Lung (tissue), 12 donors: ENCODE data around the gene TBC1D5. TPM values are rescaled to one million over a fixed set of nuclear protein-coding genes. Genes with fewer than 3 reads are reported as not detected.
"Not testable (repeated sequence)": the region's sequence is repeated elsewhere in the genome, so short reads cannot be mapped to it uniquely, and the experiment has no call there.

Experiments
- ATAC-seq: fragments of 200-7000 bp; cut with Tn5 transposase; one replicate; pipeline ENCODE4 v1.9.1; 2020; ENCODE audit warnings: moderate number of reproducible peaks; ENCODE audit not compliant: insufficient read depth, low FRiP score
- DNase-seq, 3 donors: peaks; one replicate each; pipeline ENCODE4 v3.0.0-alpha.2; 2013 to 2017
- H3K27ac ChIP-seq, 2 donors: one replicate each; pipeline ENCODE4 v1.5.1; 2013; ENCODE audit warnings: mild to moderate bottlenecking in 2 of 2, moderate library complexity in 2 of 2, control low read depth in 1 of 2, inconsistent platforms in 1 of 2, low read depth in 1 of 2, low read length in 1 of 2
- H3K27me3 ChIP-seq, 3 donors: one replicate each; pipeline ENCODE4 v1.5.1; 2013; ENCODE audit warnings: low read length in 2 of 3; ENCODE audit not compliant: control insufficient read depth in 3 of 3, insufficient read depth in 3 of 3
- H3K36me3 ChIP-seq, 4 donors: one replicate each; pipeline ENCODE4 v1.5.1; 2013; ENCODE audit warnings: low read length in 4 of 4, mild to moderate bottlenecking in 1 of 4, moderate library complexity in 1 of 4; ENCODE audit not compliant: control insufficient read depth in 4 of 4, insufficient read depth in 4 of 4
- H3K4me1 ChIP-seq, 5 donors: one replicate each; pipeline ENCODE4 v1.5.1; 2013; ENCODE audit warnings: low read length in 5 of 5, mild to moderate bottlenecking in 2 of 5, moderate library complexity in 1 of 5; ENCODE audit not compliant: control insufficient read depth in 5 of 5, insufficient read depth in 5 of 5
- H3K4me3 ChIP-seq: one replicate; pipeline ENCODE4 v1.5.1; 2013; ENCODE audit warnings: mild to moderate bottlenecking, control low read depth, moderate library complexity
- H3K9ac ChIP-seq, 2 donors: one replicate each; pipeline ENCODE4 v1.5.1; 2013; ENCODE audit warnings: low read length in 2 of 2, control low read depth in 1 of 2; ENCODE audit not compliant: insufficient read depth in 1 of 2
- H3K9me3 ChIP-seq, 4 donors: one replicate each; pipeline ENCODE4 v1.5.1; 2013; ENCODE audit warnings: low read length in 3 of 4, mild to moderate bottlenecking in 1 of 4, moderate library complexity in 1 of 4; ENCODE audit not compliant: control insufficient read depth in 4 of 4, insufficient read depth in 3 of 4
- WGBS, 2 donors: extraction: QIAGEN DNeasy Blood & Tissue Kit; methylation state at CpG; one replicate each; pipeline ENCODE4 v1.1.7; 2013; 5-methylcytosine and 5-hydroxymethylcytosine counted together
- polyA plus RNA-seq, 2 donors: library from polyadenylated mRNA; stranded (reverse); fragments of 200-250 nt; gene quantifications; one replicate each; pipeline ENCODE4 v1.2.1, GENCODE V29; 2013
- total RNA-seq, 2 donors: library from RNA; depleted of rRNA in 1 of 2; stranded (reverse); fragments of >200 nt in 1 of 2; gene quantifications; one replicate each; pipeline ENCODE4 v1.2.1, GENCODE V29; 2014 to 2021
- TF ChIP-seq, protein P1 (sequence below): IDR thresholded peaks from 2 replicates; pipeline ENCODE4 v1.5.1; 2012; ENCODE audit warnings: mild to moderate bottlenecking; ENCODE audit errors: control extremely low read depth, extremely low read depth
- donor health status: control.
- donor health status: control.
- donor health status: Bipolar disorder and iron deficiency.
- donor health status: healthy.
- donor health status: DM: yes; HTN: yes; CAD: no.

The TBC1D5 gene
- total and polyA plus RNA-seq, 4 donors: 8.7 to 111 (median 39.6) TPM

DNA sequence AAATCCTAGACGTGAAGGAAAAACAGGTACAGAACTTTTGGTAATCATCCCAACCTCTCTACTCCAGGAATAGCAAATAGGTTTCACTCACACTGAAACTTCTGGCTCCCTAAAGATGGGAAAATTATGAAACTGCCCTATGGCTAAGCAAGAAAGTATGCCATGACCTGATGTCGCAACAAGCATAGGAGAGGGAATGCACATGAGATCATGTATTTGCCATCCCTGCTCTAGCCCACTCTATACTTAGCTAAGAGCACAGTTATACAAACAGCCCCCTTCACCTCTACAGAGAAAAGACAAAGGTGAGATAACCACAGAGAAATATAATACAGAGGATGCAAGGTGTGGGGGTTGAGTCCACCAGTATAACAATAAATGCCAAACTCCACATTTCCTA, 102.7 kb downstream of the TBC1D5 start:
- no peak overlapping the region for H3K4me3 ChIP-seq
- H3K36me3 ChIP-seq: no peaks in the 10 kb centered on the region
- ATAC-seq (peak; percentile 47), DNase-seq (peak in 1 of 3 donors; percentile 40)
- no peaks in the 10 kb centered on the region for H3K27me3 ChIP-seq
- H3K9me3 ChIP-seq: no peaks in the 10 kb centered on the region
- 77 to 85% methylated on average over 2 of the region's 2 CpGs for WGBS, 2 donors
- H3K4me1 ChIP-seq: peaks cover 0 to 6% (median 3%) of the 10 kb centered on the region in 5 donors
- H3K27ac ChIP-seq: no peak overlapping the region
- H3K9ac ChIP-seq: no peak overlapping the region
- TF ChIP-seq, protein P1, sequence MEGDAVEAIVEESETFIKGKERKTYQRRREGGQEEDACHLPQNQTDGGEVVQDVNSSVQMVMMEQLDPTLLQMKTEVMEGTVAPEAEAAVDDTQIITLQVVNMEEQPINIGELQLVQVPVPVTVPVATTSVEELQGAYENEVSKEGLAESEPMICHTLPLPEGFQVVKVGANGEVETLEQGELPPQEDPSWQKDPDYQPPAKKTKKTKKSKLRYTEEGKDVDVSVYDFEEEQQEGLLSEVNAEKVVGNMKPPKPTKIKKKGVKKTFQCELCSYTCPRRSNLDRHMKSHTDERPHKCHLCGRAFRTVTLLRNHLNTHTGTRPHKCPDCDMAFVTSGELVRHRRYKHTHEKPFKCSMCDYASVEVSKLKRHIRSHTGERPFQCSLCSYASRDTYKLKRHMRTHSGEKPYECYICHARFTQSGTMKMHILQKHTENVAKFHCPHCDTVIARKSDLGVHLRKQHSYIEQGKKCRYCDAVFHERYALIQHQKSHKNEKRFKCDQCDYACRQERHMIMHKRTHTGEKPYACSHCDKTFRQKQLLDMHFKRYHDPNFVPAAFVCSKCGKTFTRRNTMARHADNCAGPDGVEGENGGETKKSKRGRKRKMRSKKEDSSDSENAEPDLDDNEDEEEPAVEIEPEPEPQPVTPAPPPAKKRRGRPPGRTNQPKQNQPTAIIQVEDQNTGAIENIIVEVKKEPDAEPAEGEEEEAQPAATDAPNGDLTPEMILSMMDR: no peak

DNA sequence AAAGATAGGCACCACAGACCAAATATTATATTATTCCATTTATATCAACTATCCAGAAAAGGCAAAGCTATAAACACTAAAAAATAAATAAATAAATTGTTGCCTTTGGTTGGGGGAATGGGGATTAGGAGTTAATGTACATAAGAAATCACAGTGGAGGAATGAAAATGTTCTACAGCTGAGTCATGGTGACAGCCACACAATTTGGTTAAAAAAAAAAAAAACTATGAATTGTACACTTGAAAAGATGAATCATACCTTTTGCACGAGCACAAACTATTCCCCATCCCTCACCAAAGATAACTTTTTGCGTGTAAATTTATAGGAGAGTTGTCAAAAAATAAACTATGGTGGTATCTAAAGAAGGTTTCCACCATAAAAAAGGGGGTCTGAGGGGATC, 103.2 kb downstream of the TBC1D5 start:
- Histone ChIP-seq H3K36me3 (no peaks in the 10 kb centered on the region), H3K9ac (no peak overlapping the region), H3K4me3 (no peak overlapping the region), H3K27ac (no peak overlapping the region), H3K9me3 (no peaks in the 10 kb centered on the region), H3K4me1 (peaks cover 0 to 6% (median 3%) of the 10 kb centered on the region in 5 donors), H3K27me3 (no peaks in the 10 kb centered on the region)
- 76 to 80% methylated on average over 2 of the region's 2 CpGs for WGBS, 2 donors
- DNase-seq: no peak
- ATAC-seq: no peak
- TF ChIP-seq, protein P1: no peak

DNA sequence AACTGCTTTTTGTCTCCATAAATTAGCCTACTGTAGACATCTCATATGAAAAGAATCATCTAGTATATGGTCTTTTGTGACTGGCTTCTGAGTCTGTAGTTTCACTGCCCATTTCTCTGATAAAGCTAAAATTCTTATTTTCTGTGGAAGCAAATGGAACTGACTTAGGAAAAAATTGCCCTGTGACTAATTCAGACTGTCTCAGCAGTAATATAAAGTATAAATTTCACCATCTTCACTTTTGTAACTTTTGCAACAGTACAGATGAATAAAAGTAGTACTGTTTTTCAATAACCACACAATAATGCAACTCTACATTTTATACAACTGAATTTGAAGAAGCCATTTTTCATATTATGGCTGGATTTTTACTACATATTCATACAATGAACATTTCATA, 104.1 kb downstream of the TBC1D5 start:
- Histone ChIP-seq H3K9me3 (no peaks in the 10 kb centered on the region), H3K27me3 (no peaks in the 10 kb centered on the region), H3K4me3 (no peak overlapping the region), H3K9ac (no peak overlapping the region), H3K4me1 (peaks cover 0 to 4% (median 0%) of the 10 kb centered on the region in 5 donors), H3K27ac (no peak overlapping the region), H3K36me3 (no peaks in the 10 kb centered on the region)
- ATAC-seq (no peak), DNase-seq (no peak)
- TF ChIP-seq, protein P1: no peak

DNA sequence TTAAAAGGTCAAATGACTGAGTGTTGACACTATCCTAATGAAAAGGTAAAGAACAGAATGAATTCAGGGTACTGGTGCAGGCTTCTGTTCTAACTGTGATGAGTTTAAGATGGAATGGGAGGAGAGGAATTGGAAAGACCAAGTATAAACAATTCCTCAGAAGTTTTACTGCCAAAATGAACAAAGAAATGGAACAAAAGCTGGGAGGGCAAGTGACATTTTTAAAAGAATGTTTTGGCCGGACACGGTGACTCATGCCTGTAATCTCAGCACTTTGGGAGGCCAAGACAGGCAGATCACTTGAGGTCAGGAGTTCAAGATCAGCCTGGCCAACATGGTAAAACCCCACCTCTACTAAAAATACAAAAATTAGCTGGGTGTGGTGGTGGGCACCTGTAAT, 106.8 kb downstream of the TBC1D5 start:
- DNase-seq, ATAC-seq: not testable (repeated sequence)

More for the DNA sequence above, 106.8 kb downstream of the TBC1D5 start:
- H3K36me3 ChIP-seq, H3K4me1 ChIP-seq, H3K9me3 ChIP-seq, H3K27me3 ChIP-seq, H3K4me3 ChIP-seq, H3K9ac ChIP-seq: not testable (repeated sequence)
- WGBS, 2 donors: 62 to 75% methylated on average over 2 of the region's 2 CpGs
- peak overlapping the region in 1 of 2 donors; percentile 21 for H3K27ac ChIP-seq
